ENCODE measurements around the gene TBC1D20. TPM values are rescaled to one million over a fixed set of nuclear protein-coding genes. Genes with fewer than 3 reads are reported as not detected.
"Not testable (repeated sequence)": the region's sequence is repeated elsewhere in the genome, so short reads cannot be mapped to it uniquely, and the experiment has no call there.

The TBC1D20 gene
- total RNA-seq (ENCODE audit: low replicate concordance), result 27.1 and 34.4 TPM in 2 replicates

- peak; percentile 27 for TF ChIP-seq CTCF (IDR thresholded peaks at IDR 0.05; ENCODE audit: insufficient read depth, low read length)
- H3K4me3 ChIP-seq (ENCODE audit: low read depth, low read length), result peak within 1 kb of the TSS; percentile 83
- DNase-seq (ENCODE audit: low read depth), result peak; percentile 84
Observed at GRCh38 chr20:462199-462991, at the start of gene TBC1D20. TBC1D20 (minus strand) TSS chr20:462533; CDS start chr20:462405, 128 bp downstream.

GRCh38 chr20:510328-511057, 48.2 kb upstream of the TBC1D20 start:
- not testable (repeated sequence) for DNase-seq (ENCODE audit: low read depth); H3K4me3 ChIP-seq (ENCODE audit: low read depth, low read length)

GRCh38 chr20:508364-508787, 46.0 kb upstream of the TBC1D20 start:
- DNase-seq (ENCODE audit: low read depth), result peak; percentile 28

GRCh38 chr20:507761-508332, 45.5 kb upstream of the TBC1D20 start:
- DNase-seq (ENCODE audit: low read depth), result no peak
- TF ChIP-seq CTCF (IDR thresholded peaks at IDR 0.05; ENCODE audit: insufficient read depth, low read length), result no peak
- no peak overlapping the region for H3K4me3 ChIP-seq (ENCODE audit: low read depth, low read length)

More at GRCh38 chr20:508364-508787, 46.0 kb upstream of the TBC1D20 start:
- H3K4me3 ChIP-seq (ENCODE audit: low read depth, low read length), result not testable (repeated sequence)

- no peak overlapping the region for H3K4me3 ChIP-seq (ENCODE audit: low read depth, low read length)
- no peak for DNase-seq (ENCODE audit: low read depth)
- no peak for TF ChIP-seq CTCF (IDR thresholded peaks at IDR 0.05; ENCODE audit: insufficient read depth, low read length)
Observed at GRCh38 chr20:507006-507758, 44.8 kb upstream of the TBC1D20 start.

GRCh38 chr20:504632-505075, 42.3 kb upstream of the TBC1D20 start:
- H3K4me3 ChIP-seq (ENCODE audit: low read depth, low read length), result no peak overlapping the region
- TF ChIP-seq CTCF (IDR thresholded peaks at IDR 0.05; ENCODE audit: insufficient read depth, low read length), result no peak
- no peak for DNase-seq (ENCODE audit: low read depth)

GRCh38 chr20:503048-503737, 40.9 kb upstream of the TBC1D20 start:
- DNase-seq (ENCODE audit: low read depth), result no peak
- no peak for TF ChIP-seq CTCF (IDR thresholded peaks at IDR 0.05; ENCODE audit: insufficient read depth, low read length)
- no peak overlapping the region for H3K4me3 ChIP-seq (ENCODE audit: low read depth, low read length)

Measured in fibroblast of the aortic adventitia (primary cell).